Left cardiac atrium (tissue), 4 donors: ENCODE results near the gene CCDC33. TPM values are rescaled to one million over a fixed set of nuclear protein-coding genes. Genes with fewer than 3 reads are reported as not detected.

Source experiments
- ATAC-seq, 2 donors: fragments of 200-7000 bp; cut with Tn5 transposase; one replicate each; pipeline ENCODE4 v1.9.1; 2020; ENCODE audit warnings: mild to moderate bottlenecking in 2 of 2, moderate library complexity in 2 of 2
- DNase-seq: peaks from one replicate; pipeline ENCODE4 v3.0.0-alpha.2; 2020
- intact Hi-C, 2 donors: fragments of 100-400 bp; cut with DNase I; formaldehyde crosslinking; loops; one replicate each; pipeline versions ENCODE4 v1.14.1 to v1.15.1; 2022 to 2023
- total RNA-seq, 2 donors: library from RNA; stranded (reverse); fragmentation: NEBNext Ultra II Directional; extraction: Animal tissue kit (Norgen Biotek cat#: 25700); gene quantifications; one replicate each; pipeline ENCODE4 v1.2.1, GENCODE V29; 2021
- donor health status: DM: no; HTN: yes; CAD: no.
- donor health status: DM: no; HTN: yes; CAD: no; lungs with severe emphysema.
- donor health status: DM: yes; HTN: yes; CAD: no.
- donor health status: Dilated cardiomyopathy.

CCDC33 gene
- total RNA-seq, 2 donors from 2014 or later, result not detected

DNA sequence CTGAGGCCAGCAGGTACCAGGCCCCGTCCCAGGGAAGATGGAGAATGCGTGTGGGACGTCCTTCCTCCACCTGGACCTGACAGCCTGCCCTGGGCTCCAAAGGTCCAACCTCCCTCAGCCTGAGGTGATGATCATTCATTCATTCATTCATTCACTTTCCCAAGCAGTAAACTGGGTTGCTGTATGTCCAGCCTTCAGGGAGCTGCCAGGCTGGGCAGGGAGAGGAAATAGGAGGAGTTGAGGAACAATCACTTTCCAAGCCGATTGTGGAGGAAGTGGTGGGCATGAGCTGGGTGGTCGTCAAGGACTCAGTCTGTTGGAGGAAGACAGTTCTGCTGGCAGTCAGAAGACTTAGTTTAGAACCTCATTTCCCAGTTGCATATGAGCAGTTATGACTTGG, 10.2 kb upstream of the CCDC33 start:
- ATAC-seq (no peak), DNase-seq (no peak)
- intact Hi-C loops, result no loop called here

DNA sequence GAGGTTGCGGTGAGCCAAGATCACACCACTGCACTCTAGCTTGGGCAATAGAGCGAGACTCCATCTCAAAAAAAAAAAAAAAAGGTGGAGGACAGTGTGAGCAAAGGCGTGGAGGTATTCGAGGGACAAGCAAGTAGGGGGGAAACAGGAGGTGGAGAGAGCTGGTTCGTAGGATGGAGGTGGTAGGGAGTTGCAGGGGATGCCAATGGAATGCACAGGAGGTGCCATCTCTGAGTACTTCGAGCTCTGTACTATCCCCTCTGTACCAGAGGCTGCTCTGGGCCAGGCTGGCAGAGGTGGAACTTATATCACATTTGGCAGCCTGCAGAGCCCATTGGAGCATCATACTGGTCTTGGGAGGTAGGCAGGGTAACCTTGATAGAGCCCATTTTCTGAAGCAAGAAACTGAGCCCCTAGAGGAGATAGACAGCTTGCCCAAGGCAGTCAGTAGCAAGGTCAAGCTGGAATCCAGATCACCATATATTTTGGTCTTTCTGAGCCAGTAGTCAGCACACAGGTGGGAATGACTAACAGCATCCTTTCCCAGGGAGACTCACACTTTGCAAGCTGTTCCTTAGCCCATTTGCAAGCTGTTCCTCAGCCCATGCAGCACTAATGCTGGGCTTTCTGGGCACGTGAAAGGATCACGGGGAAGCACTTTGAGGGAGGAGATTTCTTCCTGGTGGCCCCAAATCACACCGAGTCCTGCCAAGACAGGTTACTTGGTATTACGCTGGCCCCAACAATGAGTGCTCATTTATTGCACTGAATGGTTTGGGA, 9.2 kb upstream of the CCDC33 start:
- ATAC-seq, result no peak
- no peak for DNase-seq
- intact Hi-C loops, result no loop called here

DNA sequence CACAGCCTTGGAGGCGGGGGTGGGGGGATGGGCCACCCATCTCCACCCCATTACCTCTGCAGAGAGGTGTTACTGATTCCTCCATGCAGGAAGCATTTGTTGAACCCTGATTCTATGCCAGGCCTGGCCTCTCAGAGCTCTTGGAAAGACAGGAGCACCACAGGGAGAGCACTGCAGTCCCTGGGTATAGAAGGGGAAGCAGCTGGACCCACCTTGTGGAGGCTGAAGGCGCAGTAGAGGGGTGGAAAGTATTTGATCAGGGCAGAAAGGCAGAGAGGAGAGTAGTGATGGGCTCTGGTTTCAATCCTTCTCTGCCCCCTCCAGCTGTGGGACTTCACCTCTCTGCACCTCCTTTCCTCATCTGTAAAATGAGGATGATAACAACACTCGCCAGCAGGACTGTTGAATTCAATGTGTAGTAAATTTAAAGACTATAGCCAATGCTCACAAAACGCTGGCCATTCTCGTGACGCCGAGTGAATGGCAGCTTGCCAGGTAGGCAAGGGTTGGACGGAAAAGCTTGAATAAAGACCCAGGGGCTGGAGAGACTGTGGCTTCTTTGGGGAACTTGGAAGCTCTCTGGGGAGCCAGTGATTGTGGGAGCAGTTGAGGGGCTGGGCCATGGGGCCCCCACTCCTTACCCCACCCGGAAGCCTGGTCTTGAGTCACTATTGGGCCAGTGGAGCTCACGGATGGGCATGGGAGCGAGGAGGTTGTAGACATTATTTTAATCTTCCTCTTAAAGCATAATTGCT, 8.0 kb upstream of the CCDC33 start:
- ATAC-seq (peak; percentile 13 to 29), DNase-seq (peak; percentile 38)

DNA sequence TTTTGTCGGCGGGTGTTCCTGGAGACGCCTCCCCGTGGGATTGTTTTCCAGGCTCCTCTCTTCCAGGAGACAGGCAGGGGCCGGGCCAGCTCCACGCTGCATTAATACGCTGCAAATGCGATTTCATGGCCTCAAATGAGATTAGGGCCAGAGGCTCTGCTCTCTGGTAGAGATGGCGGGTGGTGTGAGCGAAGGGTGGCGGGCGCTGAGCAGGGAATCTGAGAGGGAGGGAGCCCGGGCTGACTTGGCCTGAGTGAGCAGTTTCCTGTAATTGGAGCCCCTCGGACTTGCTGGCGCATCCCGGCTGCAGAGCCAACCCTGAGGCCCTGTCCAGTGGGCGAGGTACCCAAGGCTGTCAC, 7.4 kb upstream of the CCDC33 start:
- DNase-seq, result no peak
- ATAC-seq, result peak; percentile 20 to 48
- intact Hi-C loops, result no loop called here

More for the DNA sequence above, 8.0 kb upstream of the CCDC33 start:
- intact Hi-C loops, result no loop called here

DNA sequence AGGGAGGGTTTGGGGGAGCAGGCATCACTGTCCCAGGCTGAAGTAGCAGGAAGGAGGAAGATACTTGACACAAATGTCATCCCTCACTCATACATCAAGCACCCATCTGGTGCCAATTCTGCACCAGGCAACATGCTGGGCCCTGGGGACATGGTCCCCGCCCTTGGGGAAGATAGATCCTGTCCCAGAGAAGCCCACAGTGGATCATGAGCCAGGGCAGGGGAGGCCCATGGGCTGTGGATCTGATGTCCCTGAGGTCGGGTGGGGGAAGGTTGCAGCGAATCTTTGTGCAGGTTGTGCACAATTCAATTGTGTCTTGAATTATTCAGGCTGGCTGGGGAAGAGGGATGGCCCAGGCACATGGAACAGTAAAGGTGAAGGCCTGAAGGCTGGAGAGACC, 6.4 kb upstream of the CCDC33 start:
- DNase-seq, result no peak
- ATAC-seq, result no peak
- intact Hi-C loops, result no loop called here

DNA sequence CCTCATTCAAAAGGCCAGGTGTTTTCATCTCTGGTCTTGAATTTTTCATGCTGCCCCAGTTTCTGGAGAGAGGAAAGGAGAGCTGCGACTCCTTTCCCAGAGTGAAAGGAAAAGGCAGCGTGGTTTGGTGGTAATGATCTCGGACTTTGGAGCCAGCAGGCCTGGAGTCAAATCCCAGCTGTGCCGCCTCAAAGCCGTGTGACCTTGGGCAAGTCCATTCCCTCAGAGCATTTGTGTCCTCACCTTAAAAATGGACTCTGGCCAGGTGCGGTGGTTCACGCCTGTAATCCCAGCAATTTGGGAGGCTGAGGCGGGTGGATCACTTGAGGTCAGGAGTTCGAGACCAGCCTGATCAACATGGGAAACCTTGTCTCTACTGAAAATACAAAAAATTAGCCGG, 4.7 kb upstream of the CCDC33 start:
- intact Hi-C loops, result no loop called here
- DNase-seq, result no peak
- no peak for ATAC-seq

DNA sequence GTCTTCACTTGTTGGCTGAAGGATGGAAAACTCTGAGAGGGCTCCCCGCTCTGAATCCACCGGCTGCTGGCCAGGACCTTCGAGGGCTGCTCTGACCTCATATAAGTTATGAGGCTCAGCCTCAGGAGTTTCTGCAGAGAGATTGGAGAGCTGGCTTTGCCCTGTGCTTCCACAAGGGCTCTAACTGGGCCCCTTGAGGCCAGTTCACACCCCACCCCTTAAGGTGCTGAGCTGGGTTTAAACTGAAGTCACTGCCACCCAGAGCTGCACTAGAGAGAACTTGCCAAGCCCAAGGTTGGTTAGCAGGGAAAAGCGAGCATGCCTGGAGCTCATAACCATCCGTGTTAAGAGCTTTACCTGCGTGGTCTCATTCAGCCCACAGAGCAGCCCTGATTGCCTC, 2.8 kb upstream of the CCDC33 start:
- no peak for ATAC-seq
- no peak for DNase-seq
- intact Hi-C loops, result no loop called here

DNA sequence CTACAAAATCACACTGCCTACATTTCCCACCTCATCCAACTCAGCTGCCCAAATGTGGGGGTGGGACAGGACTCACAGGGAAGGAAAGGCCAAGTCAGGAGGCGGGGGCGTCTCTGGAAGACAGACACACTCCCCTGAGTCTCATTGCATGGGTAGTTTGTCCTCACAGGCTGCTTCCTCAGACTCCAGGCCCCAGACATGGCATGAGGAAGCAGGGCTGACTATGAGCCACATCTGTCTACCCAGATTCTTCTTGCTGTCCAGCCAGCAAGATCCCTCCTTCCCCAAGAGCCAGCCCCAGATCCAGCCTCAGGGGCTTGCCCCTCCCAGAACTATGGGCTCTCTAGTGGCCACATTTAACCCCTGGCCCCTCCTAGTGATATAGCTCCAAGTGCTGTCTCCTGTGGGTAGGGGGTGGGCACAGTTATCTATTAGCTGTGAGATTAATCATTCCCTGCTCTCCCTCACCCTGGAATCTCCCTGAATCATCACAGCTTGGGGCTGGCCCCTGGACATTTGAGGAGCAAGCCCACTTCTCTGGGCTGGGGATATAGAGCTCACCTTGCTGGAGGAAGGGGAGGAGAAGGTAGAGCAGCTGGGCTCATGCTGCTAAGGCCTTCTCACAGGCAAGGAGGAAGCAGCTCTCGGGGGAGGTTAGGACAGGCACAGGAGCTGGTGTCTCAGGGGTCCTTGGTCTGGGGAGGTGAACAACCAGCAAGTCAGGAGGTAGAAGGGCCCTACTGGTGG, 2.1 kb upstream of the CCDC33 start:
- no peak for ATAC-seq
- intact Hi-C loops, result no loop called here
- DNase-seq, result no peak

DNA sequence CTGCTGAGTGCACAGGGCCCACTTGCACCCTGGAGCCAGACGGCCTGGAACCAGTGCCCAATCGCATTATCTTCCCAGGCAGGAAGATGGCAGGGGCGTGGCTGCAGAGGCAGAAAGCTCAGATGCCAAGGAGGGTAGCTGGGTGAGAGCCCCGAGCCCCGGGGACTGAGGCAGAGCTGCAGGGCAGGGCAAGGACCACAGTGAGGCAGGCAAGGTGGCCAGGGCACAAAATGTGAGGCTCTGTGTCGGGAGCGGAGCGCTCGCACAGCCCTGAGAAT, 1.6 kb upstream of the CCDC33 start:
- ATAC-seq, result no peak
- DNase-seq, result no peak
- intact Hi-C loops, result no loop called here

DNA sequence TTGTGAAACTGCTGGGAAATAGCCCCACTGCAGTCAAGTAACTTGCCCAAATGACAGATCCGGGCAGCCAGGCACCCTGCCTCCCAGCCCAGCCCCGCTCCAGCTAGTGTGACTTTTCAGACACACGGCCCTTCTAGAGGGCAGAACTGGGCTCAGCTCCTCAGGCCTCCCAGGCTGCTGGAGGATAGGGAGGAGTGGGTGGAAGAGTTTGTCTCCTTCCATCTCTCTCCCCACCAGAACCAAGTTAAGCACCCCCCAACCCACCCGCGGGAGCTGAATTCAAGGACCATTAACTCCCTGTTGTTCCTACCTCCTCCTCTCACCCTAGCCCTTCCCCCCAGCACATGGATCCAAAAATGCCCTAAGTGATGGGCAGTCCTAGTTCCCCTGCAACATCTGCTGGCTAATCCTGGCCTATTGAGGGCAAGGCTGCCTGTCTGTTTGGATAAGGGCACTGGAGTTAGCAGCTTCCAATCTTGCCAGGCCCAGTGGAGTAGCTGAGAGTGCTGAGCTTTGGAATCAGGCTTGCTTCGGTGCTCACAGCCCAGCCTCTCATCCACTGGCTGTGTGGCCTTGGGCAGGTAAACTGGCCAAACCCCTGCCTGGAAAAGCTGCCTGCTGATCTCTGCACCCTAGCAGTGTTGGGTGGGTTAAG, 3.1 kb downstream of the CCDC33 start:
- ATAC-seq (peak; percentile 5 to 46), DNase-seq (no peak)
- intact Hi-C loops, result no loop called here

DNA sequence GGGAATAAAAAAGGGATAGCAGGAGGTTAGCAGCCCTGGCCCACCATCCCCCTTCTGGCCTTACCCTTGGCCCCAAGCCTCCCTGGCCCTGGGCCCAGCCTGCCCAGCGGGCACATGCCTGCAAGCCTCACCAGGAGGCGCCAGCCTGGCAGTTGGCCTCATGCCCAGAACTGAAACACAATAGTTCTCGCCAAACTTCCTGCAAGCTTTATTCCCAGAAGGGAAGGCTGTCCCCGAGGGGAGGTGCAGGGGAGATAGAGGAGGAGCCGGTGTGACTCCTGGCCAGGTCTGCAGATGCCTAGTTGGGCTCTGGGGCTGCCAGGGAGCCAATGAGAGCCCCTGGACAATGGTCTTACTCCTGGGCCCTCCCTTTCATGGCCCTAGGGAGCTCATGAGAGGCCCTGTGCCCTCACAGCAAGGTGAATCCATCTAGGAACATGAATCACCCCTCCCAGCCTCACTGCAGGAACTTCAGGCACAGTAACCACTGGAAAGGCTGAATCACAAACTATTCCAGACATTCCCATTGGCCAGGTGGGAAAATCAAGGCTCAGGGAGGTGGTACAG, 4.0 kb downstream of the CCDC33 start:
- intact Hi-C loops, result loop anchor here in 1 of 2 donors (10.0 kb wide), 1 partner anchor 105 kb away; the partner anchor contains the start of gene ISLR2
- DNase-seq, result peak; percentile 88

DNA sequence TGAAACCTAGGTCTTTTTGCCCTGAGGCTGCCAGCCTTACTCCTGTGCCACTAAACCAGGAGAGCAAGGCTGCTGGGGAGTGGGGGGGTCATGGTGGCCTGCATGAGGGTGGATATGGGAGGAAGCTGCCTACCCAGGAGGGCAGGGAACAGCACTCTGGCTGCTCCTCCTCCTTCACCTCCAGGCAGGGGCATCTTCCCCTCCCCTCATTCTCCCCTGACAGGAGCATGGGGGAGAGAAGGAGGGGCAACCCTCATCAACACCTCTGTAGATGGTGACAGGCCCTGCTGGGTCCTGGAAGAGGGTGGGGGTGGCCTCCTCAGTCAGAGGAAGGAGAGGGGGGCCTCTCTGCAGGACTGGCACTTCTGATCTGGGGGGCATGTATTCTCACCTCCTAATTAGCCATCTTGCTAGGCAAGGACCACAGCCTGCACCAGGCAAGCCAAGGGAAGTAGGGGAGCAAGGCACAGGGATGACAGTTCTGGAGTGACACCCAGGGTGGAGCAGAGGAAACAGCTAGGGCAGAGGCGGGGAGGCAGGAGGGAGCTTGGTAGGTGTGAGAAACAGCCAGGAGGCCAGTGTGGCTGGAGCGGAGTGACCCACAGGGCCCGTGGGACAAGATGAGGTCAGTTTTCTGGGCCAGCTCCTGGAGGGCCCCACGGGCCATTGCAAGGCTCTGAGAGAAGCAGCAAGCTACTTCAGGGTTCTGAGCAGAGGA, 4.9 kb downstream of the CCDC33 start:
- no peak for DNase-seq
- ATAC-seq, result no peak
- intact Hi-C loops, result loop anchor here in 1 of 2 donors (10.0 kb wide), 1 partner anchor 106 kb away; the partner anchor contains the start of gene ISLR2

More for the DNA sequence above, 4.0 kb downstream of the CCDC33 start:
- ATAC-seq, result peak; percentile 85 to 86

DNA sequence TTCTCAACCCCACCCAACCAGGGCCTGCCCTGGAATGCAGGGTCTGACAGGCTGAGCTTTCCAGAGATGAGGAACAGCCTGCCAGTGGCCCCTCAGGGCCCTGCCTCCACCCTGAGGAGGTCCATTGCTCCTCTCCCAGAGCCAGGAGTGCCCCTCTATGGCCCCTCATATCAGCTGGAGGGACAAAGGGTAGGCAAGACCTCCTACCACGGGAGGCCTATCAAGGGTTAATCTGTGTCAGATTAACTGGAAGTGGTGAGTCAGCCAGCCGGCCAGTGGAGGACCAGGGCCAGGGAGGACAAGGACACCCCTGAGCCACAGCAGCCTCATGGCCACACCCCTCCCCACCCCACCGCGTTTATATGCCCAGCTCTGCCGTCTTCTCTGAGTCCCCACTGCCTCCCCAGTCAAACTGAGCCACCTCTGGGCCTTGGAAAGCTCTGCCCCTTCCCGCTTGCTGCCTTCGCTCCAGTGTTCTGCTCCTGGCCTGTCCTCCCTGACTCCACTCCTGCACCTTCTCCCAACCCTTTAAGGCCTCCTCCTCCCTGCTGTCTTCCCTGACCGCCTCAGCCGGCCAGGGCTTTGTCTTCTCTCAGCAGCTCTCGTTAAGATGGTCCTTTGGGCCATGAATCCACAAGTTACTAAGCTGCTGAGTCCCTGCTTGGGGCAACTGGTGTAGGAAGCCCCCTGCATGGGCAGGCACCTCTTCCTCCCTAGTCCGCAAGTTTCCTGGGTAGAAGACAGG, 6.5 kb downstream of the CCDC33 start:
- intact Hi-C loops, result loop anchor here in 1 of 2 donors (10.0 kb wide), 1 partner anchor 108 kb away; the partner anchor contains the start of gene ISLR2

DNA sequence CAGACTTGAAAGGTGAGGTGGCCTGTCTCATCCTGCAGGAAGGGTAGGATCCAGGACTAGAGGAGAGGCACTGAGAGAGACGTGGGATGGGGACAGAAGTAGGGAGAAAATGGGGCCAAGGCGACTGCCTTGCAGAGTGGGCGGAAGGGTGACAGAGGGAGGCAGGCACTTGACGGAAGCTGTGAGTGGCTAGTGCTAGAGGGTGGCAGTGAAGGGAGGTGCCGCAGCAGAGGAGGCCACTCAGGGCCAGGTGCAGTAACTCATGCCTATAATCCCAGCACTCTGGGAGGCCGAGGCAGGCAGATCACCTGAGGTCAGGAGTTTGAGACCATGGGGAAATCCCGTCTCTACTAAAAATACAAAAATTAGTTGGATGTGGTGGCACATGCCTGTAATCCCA, 7.3 kb downstream of the CCDC33 start:
- intact Hi-C loops, result loop anchor here in 1 of 2 donors (10.0 kb wide), 1 partner anchor 109 kb away; the partner anchor contains the start of gene ISLR2
- DNase-seq, result no peak
- ATAC-seq, result no peak

More for the DNA sequence above, 6.5 kb downstream of the CCDC33 start:
- DNase-seq (peak; percentile 66), ATAC-seq (peak in 1 of 2 donors; percentile 45)

DNA sequence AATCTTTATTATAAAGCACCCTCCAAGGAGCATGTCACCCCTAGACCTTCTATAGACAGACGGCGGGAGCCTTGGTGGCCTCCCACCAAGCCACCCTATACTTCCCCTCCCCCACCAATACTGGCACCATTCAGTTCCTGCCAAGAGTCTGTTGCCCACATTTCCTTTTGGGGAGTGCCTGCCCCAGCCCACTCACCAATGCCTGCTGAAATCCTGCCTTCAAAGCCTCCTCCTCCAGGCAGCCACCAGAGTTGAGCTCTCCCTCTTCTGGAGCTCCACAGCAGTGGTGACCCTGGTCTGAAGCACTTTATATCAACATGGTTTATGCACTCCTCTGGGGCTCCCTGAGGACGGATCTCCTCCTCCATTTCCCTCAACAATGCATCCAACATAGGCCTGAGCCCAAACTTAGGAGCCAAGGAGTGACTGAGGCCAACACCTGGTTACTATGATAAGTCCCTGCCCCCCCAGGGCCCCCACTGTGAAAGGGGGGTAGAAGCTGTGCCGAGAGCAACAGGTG, 8.8 kb downstream of the CCDC33 start:
- no peak for DNase-seq
- intact Hi-C loops, result loop anchor here in 1 of 2 donors (10.0 kb wide), 1 partner anchor 110 kb away; the partner anchor contains the start of gene ISLR2
- ATAC-seq, result no peak

DNA sequence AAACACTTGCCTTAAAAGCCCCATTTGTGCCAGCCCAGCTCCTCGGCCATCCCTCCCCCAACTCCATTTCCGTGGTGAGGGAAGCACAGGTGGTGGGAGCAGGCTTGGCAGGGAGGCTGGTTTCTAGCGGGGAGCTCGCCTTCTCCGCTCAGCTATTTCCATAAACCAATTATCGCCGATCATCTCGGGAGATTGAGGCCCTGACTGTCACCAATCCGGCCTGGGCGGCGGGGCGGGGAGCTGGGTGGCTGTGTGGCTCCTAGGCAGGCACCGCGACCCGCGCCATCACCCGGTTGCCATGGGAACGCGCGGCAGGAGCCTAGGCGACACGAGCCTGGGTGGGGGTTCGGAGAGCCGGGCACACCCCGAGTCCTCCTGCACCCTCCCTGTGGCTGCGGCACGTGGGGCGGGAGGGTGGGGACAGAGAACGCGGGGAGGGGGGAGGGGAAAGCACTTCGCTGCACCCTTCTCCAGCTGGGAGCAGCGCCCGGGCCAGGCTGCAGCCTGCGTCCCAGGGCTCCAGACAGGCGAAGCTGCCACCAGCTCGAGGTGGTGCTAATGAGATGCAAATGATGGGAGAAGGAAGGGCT, 9.3 kb downstream of the CCDC33 start:
- DNase-seq (no peak), ATAC-seq (peak in 1 of 2 donors; percentile 56)
- intact Hi-C loops, result loop anchor here in 1 of 2 donors (10.0 kb wide), 1 partner anchor 111 kb away; the partner anchor contains the start of gene ISLR2

DNA sequence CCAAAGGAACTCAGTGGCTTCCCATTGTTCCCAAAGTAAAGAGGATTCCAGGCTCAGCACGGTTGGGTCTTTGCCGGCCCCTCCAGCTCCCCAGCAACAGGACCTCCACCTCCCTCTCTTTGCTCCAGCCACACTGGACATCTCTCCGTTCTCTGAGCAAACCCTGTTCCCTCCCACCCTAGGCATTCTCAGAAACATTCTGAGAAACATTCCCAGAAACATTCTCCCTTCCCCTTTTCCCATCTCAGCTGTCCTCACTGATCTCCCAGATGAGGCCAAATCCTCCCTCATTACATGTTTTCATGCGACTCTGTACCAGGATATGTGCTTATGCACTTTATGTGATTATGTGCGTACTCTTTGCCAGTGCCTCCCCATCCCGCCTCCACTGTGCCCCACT, 14.1 kb downstream of the CCDC33 start:
- intact Hi-C loops, result loop anchor here in 1 of 2 donors (5.0 kb wide), 1 partner anchor 83 kb away; no protein-coding TSS in a partner anchor
- no peak for ATAC-seq

More for the DNA sequence above, 14.1 kb downstream of the CCDC33 start:
- DNase-seq, result no peak
